ENCODE measurements around the gene SNRPA1.

The SNRPA1 gene

GRCh38 chr15:101327147-101327740 is 32.2 kb upstream of the SNRPA1 start:
- H3K36me3 ChIP-seq (ENCODE audit: control insufficient read depth, insufficient read depth, low read length), result no peaks in the 10 kb centered on the region
- H3K4me1 ChIP-seq (ENCODE audit: control insufficient read depth, insufficient read depth, low read length), result no peaks in the 10 kb centered on the region
- no peaks in the 10 kb centered on the region for H3K27me3 ChIP-seq (ENCODE audit: control insufficient read depth, insufficient read depth, low read length, poor library complexity, severe bottlenecking)
- H3K4me3 ChIP-seq (ENCODE audit: insufficient read depth, low read depth, low read length), result no peak overlapping the region
- WGBS, 2 experiments, result 76 to 78% methylated on average over 17 of the region's 17 CpGs
- H3K9me3 ChIP-seq (ENCODE audit: control insufficient read depth, low read length), result no peaks in the 10 kb centered on the region
- no peak overlapping the region for H3K27ac ChIP-seq (ENCODE audit: insufficient read depth, low read depth, low read length, poor library complexity, severe bottlenecking)

DNA sequence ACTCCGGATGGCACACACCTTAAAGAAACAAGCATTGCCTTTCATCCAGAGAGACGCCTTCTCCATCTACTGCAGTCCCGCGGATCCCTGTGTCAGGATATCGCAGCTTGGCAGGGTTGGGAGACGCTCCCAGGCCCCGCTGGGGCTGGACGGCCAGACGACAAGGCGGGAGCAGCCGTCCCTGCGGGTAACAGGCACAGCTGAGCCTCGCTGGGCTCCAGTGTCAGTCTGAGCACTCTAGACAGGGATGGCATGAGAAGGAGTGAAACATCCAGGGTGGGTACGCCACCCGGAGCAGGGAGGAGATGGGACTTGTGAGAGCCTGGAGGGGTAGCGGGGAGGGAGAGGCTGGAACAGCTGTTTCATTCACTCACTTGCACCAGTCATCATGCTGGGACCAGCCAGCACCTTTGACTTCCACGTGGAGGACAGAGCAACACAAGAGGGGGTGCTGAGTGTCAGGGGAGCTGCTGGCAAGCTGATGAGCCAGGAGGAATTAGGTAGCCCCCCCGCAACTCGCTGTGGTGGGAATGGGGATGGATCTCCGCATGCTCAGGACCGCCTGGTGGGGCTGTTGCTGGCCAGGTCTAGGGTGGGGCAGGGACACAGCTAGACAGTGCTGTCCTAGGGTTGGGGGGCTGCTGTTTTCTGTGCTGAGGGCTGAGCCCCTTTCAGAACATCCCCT is 31.6 kb upstream of the SNRPA1 start:
- Histone ChIP-seq H3K9me3 (ENCODE audit: control insufficient read depth, low read length) (no peaks in the 10 kb centered on the region), H3K4me3 (ENCODE audit: insufficient read depth, low read depth, low read length) (no peak overlapping the region), H3K4me1 (ENCODE audit: control insufficient read depth, insufficient read depth, low read length) (no peaks in the 10 kb centered on the region), H3K27ac (ENCODE audit: insufficient read depth, low read depth, low read length, poor library complexity, severe bottlenecking) (no peak overlapping the region), H3K36me3 (ENCODE audit: control insufficient read depth, insufficient read depth, low read length) (no peaks in the 10 kb centered on the region), H3K27me3 (ENCODE audit: control insufficient read depth, insufficient read depth, low read length, poor library complexity, severe bottlenecking) (no peaks in the 10 kb centered on the region)
- 84 to 86% methylated on average over 21 of the region's 21 CpGs for WGBS, 2 experiments

DNA sequence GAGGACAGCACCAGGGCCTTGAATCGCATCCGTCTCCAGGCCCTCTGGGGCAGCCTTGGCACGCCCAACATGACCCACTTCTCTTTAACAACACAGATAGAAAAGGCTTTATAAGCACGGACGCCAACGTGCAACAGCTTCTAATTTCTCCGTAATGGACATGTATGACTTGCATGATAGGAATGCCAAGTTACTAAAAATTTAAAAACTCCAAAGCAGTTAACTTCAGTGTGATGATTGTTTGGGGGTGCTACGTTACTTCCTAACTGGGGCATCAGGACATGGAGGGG is 30.9 kb upstream of the SNRPA1 start:
- H3K27ac ChIP-seq (ENCODE audit: insufficient read depth, low read depth, low read length, poor library complexity, severe bottlenecking), result no peak overlapping the region
- H3K4me3 ChIP-seq (ENCODE audit: insufficient read depth, low read depth, low read length), result no peak overlapping the region
- H3K4me1 ChIP-seq (ENCODE audit: control insufficient read depth, insufficient read depth, low read length), result no peaks in the 10 kb centered on the region
- no peaks in the 10 kb centered on the region for H3K27me3 ChIP-seq (ENCODE audit: control insufficient read depth, insufficient read depth, low read length, poor library complexity, severe bottlenecking)
- H3K36me3 ChIP-seq (ENCODE audit: control insufficient read depth, insufficient read depth, low read length), result no peaks in the 10 kb centered on the region
- H3K9me3 ChIP-seq (ENCODE audit: control insufficient read depth, low read length), result no peaks in the 10 kb centered on the region
- 89 to 94% methylated on average over 8 of the region's 8 CpGs for WGBS, 2 experiments

GRCh38 chr15:101325263-101326025 is 30.4 kb upstream of the SNRPA1 start:
- Histone ChIP-seq H3K4me3 (ENCODE audit: insufficient read depth, low read depth, low read length) (no peak overlapping the region), H3K9me3 (ENCODE audit: control insufficient read depth, low read length) (no peaks in the 10 kb centered on the region), H3K27ac (ENCODE audit: insufficient read depth, low read depth, low read length, poor library complexity, severe bottlenecking) (no peak overlapping the region), H3K27me3 (ENCODE audit: control insufficient read depth, insufficient read depth, low read length, poor library complexity, severe bottlenecking) (no peaks in the 10 kb centered on the region), H3K4me1 (ENCODE audit: control insufficient read depth, insufficient read depth, low read length) (no peaks in the 10 kb centered on the region), H3K36me3 (ENCODE audit: control insufficient read depth, insufficient read depth, low read length) (no peaks in the 10 kb centered on the region)
- WGBS, 2 experiments, result 94 to 95% methylated on average over 19 of the region's 19 CpGs

DNA sequence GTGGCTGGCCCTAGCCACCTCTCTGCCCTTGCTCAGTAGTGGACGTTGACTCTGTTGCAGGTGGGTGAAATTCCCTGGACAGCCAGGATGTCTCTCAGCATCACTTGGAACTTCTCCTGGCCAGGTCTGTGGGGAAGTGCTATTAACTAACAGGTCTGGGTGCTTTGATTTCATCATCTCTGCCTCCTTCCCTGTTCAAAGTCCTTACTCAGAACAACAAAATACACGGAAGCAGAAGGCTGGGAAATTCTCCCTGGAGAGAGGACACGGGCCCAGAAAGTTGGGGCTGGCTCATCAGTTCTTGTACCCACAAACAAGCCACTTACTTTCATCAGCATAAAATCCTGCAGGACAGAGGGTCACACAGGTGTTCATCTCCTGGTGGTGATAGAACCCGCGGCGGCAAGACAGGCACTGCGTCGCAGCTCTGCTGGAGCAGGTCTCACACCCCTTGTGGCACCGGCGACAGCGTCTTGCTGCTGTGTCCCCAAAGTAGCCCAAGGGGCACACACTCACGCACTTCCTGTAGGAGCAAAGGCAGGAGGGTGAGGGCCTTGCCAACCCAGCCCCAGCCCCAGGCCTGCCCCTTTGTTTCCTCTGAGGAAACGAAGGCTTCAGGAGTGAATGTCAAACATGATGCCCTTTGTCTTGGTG is 29.6 kb upstream of the SNRPA1 start:
- 94% methylated on average over 13 of the region's 13 CpGs for WGBS, 2 experiments
- Histone ChIP-seq H3K27ac (ENCODE audit: insufficient read depth, low read depth, low read length, poor library complexity, severe bottlenecking) (no peak overlapping the region), H3K36me3 (ENCODE audit: control insufficient read depth, insufficient read depth, low read length) (no peaks in the 10 kb centered on the region), H3K27me3 (ENCODE audit: control insufficient read depth, insufficient read depth, low read length, poor library complexity, severe bottlenecking) (no peaks in the 10 kb centered on the region), H3K4me3 (ENCODE audit: insufficient read depth, low read depth, low read length) (no peak overlapping the region), H3K4me1 (ENCODE audit: control insufficient read depth, insufficient read depth, low read length) (no peaks in the 10 kb centered on the region), H3K9me3 (ENCODE audit: control insufficient read depth, low read length) (no peaks in the 10 kb centered on the region)

DNA sequence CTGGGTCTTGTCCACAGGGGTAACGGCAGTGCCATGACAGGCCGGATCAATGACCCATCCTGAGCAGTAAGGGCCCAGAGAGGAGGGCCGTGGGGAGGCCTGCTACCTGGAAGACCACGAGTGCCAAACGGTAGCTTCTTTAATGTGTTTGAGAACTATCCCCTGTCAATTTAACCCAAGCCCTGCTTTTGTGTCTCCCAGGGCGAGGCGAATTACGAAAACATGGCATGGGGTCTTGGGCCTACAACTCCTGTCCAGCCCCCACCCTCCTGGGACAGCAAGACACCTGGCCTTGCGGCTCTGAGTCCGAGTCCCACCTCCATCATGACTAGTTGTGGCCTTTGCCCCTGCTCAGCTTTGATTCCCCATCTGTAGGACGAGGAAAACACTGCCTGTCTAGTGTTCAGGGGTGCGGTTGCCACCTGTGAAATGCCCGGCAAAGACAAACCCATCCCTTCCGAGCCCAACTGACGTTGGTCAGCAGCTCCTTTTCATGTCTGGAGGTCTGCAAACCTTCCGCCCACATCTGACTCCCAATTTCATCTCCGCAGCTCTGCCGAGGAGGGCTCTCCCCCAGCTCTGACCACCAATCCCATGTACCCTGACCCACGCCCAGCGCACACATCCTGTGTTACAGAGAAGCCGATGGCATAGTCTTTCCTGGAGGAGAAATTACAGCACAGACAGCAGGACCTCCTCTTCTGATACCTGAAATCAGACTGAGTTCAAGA is 28.9 kb upstream of the SNRPA1 start:
- H3K4me1 ChIP-seq (ENCODE audit: control insufficient read depth, insufficient read depth, low read length), result no peaks in the 10 kb centered on the region
- 94% methylated on average over 21 of the region's 21 CpGs for WGBS, 2 experiments
- no peaks in the 10 kb centered on the region for H3K9me3 ChIP-seq (ENCODE audit: control insufficient read depth, low read length)
- no peaks in the 10 kb centered on the region for H3K36me3 ChIP-seq (ENCODE audit: control insufficient read depth, insufficient read depth, low read length)
- H3K27ac ChIP-seq (ENCODE audit: insufficient read depth, low read depth, low read length, poor library complexity, severe bottlenecking), result no peak overlapping the region
- H3K4me3 ChIP-seq (ENCODE audit: insufficient read depth, low read depth, low read length), result no peak overlapping the region
- no peaks in the 10 kb centered on the region for H3K27me3 ChIP-seq (ENCODE audit: control insufficient read depth, insufficient read depth, low read length, poor library complexity, severe bottlenecking)

GRCh38 chr15:101322854-101323477 is 27.9 kb upstream of the SNRPA1 start:
- no peaks in the 10 kb centered on the region for H3K9me3 ChIP-seq (ENCODE audit: control insufficient read depth, low read length)
- H3K4me1 ChIP-seq (ENCODE audit: control insufficient read depth, insufficient read depth, low read length), result no peaks in the 10 kb centered on the region
- 94% methylated on average over 17 of the region's 17 CpGs for WGBS, 2 experiments
- no peak overlapping the region for H3K27ac ChIP-seq (ENCODE audit: insufficient read depth, low read depth, low read length, poor library complexity, severe bottlenecking)
- no peaks in the 10 kb centered on the region for H3K27me3 ChIP-seq (ENCODE audit: control insufficient read depth, insufficient read depth, low read length, poor library complexity, severe bottlenecking)
- no peak overlapping the region for H3K4me3 ChIP-seq (ENCODE audit: insufficient read depth, low read depth, low read length)
- H3K36me3 ChIP-seq (ENCODE audit: control insufficient read depth, insufficient read depth, low read length), result no peaks in the 10 kb centered on the region

DNA sequence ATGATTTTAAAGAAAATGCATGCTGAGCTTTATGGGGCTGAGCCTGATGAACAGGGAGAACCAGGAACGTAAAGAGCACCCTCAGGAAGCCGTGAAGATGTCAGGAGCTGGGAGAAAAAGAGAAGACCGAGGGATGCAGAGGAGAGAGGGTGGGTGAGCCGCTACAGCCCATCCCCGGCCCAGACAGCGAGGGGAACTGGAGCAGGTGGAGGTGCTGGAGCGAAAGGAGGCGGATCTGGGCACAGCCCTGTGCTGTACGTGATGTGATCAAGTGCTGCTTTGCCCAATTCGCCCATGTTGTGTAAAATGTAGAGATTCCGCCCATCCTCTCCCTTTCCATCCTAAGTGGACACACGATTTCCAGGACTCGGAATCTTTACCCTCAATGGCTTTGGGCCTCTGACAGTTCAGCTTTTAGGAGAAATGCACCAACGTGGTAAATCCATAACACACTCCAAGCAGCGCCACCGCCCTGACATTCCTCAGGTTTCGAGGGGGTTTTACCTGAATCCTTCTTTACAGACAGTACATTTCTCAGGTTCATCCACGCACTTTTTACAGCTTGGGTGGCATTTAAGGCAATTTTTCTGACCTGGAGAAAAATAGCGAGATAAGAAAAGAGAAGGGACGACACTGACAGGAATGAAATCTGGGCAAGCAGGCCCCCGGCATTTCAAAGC is 27.1 kb upstream of the SNRPA1 start:
- Histone ChIP-seq H3K27ac (ENCODE audit: insufficient read depth, low read depth, low read length, poor library complexity, severe bottlenecking) (no peak overlapping the region), H3K9me3 (ENCODE audit: control insufficient read depth, low read length) (no peaks in the 10 kb centered on the region), H3K36me3 (ENCODE audit: control insufficient read depth, insufficient read depth, low read length) (no peaks in the 10 kb centered on the region), H3K4me3 (ENCODE audit: insufficient read depth, low read depth, low read length) (no peak overlapping the region), H3K27me3 (ENCODE audit: control insufficient read depth, insufficient read depth, low read length, poor library complexity, severe bottlenecking) (no peaks in the 10 kb centered on the region), H3K4me1 (ENCODE audit: control insufficient read depth, insufficient read depth, low read length) (no peaks in the 10 kb centered on the region)
- 89 to 94% methylated on average over 20 to 21 of the region's 21 CpGs for WGBS, 2 experiments

GRCh38 chr15:101320501-101321052 is 25.5 kb upstream of the SNRPA1 start:
- Histone ChIP-seq H3K27me3 (ENCODE audit: control insufficient read depth, insufficient read depth, low read length, poor library complexity, severe bottlenecking) (no peaks in the 10 kb centered on the region), H3K4me1 (ENCODE audit: control insufficient read depth, insufficient read depth, low read length) (no peaks in the 10 kb centered on the region), H3K36me3 (ENCODE audit: control insufficient read depth, insufficient read depth, low read length) (no peaks in the 10 kb centered on the region), H3K9me3 (ENCODE audit: control insufficient read depth, low read length) (no peaks in the 10 kb centered on the region), H3K4me3 (ENCODE audit: insufficient read depth, low read depth, low read length) (no peak overlapping the region), H3K27ac (ENCODE audit: insufficient read depth, low read depth, low read length, poor library complexity, severe bottlenecking) (no peak overlapping the region)
- WGBS, 2 experiments, result 85 to 89% methylated on average over 21 of the region's 21 CpGs

All from ectodermal cell (in vitro differentiated cells).